Colonic mucosa (tissue), 4 donors: ENCODE data around the gene CLDN8. TPM values are rescaled to one million over a fixed set of nuclear protein-coding genes. Genes with fewer than 3 reads are reported as not detected.

Source experiments
- DNase-seq: peaks from one replicate; pipeline ENCODE4 v3.0.0-alpha.2; 2020
- H3K27ac ChIP-seq: fragments of 200-600 bp; one replicate; pipeline ENCODE4 v1.8.0; 2021
- H3K27me3 ChIP-seq: fragments of 200-600 bp; one replicate; pipeline ENCODE4 v1.8.0; 2021
- H3K36me3 ChIP-seq: fragments of 200-600 bp; one replicate; pipeline ENCODE4 v1.8.0; 2021
- H3K4me1 ChIP-seq: fragments of 200-600 bp; one replicate; pipeline ENCODE4 v1.8.0; 2021; ENCODE audit warnings: mild to moderate bottlenecking
- H3K4me3 ChIP-seq: fragments of 200-600 bp; one replicate; pipeline ENCODE4 v1.8.0; 2021
- H3K9ac ChIP-seq, 2 donors: one replicate each; pipeline ENCODE4 v1.7.0; 2013; ENCODE audit warnings: control low read depth in 2 of 2, low read depth in 2 of 2, low read length in 2 of 2
- H3K9me3 ChIP-seq: fragments of 200-600 bp; one replicate; pipeline ENCODE4 v1.8.0; 2021
- intact Hi-C: fragments of 100-400 bp; cut with DNase I; formaldehyde crosslinking; loops from one replicate; pipeline ENCODE4 v1.14.1; 2022
- total RNA-seq, 2 donors: library from RNA; stranded (reverse); fragmentation: NEBNext Ultra II Directional in 1 of 2; extraction: Animal tissue kit (Norgen Biotek cat#: 25700) in 1 of 2; gene quantifications; one replicate each; pipeline ENCODE4 v1.2.1, GENCODE V29; 2021
- TF ChIP-seq, protein P1 (sequence below): fragments of 200-600 bp; IDR thresholded peaks from one replicate; pipeline ENCODE4 v1.8.0; 2022; ENCODE audit warnings: antibody characterized with exemption, mild to moderate bottlenecking
- donor health status: healthy.
- donor health status: DM: no; HTN: no; CAD: no.
- donor health status: DM: no; HTN: no; CAD: no.

The CLDN8 gene
- total RNA-seq, 2 donors from 2014 or later = 21.3 to 32.6 TPM

DNA sequence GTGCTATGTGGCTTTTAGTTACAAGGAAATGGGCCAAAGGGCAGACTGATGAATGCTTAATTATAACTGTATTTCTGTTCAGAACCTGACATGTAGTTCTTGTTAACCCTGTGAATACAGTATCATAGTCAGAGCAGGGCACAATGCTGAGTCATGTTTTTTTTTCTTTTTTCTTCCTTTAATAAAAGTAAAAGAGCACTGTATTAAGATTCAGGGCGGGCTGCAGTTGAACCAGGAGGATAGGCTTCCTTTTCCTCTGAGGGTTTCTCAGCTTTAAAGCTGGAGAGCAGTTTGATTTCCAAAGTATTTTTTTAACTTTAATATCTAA, 8.7 kb downstream of the CLDN8 start:
- Histone ChIP-seq H3K27ac (no peak overlapping the region), H3K4me3 (no peak overlapping the region), H3K36me3 (no peaks in the 10 kb centered on the region), H3K4me1 (no peaks in the 10 kb centered on the region), H3K9me3 (no peaks in the 10 kb centered on the region), H3K27me3 (no peaks in the 10 kb centered on the region), H3K9ac (no peak overlapping the region)
- intact Hi-C loops = no loop called here
- DNase-seq = no peak
- TF ChIP-seq, protein P1, sequence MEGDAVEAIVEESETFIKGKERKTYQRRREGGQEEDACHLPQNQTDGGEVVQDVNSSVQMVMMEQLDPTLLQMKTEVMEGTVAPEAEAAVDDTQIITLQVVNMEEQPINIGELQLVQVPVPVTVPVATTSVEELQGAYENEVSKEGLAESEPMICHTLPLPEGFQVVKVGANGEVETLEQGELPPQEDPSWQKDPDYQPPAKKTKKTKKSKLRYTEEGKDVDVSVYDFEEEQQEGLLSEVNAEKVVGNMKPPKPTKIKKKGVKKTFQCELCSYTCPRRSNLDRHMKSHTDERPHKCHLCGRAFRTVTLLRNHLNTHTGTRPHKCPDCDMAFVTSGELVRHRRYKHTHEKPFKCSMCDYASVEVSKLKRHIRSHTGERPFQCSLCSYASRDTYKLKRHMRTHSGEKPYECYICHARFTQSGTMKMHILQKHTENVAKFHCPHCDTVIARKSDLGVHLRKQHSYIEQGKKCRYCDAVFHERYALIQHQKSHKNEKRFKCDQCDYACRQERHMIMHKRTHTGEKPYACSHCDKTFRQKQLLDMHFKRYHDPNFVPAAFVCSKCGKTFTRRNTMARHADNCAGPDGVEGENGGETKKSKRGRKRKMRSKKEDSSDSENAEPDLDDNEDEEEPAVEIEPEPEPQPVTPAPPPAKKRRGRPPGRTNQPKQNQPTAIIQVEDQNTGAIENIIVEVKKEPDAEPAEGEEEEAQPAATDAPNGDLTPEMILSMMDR = no peak

DNA sequence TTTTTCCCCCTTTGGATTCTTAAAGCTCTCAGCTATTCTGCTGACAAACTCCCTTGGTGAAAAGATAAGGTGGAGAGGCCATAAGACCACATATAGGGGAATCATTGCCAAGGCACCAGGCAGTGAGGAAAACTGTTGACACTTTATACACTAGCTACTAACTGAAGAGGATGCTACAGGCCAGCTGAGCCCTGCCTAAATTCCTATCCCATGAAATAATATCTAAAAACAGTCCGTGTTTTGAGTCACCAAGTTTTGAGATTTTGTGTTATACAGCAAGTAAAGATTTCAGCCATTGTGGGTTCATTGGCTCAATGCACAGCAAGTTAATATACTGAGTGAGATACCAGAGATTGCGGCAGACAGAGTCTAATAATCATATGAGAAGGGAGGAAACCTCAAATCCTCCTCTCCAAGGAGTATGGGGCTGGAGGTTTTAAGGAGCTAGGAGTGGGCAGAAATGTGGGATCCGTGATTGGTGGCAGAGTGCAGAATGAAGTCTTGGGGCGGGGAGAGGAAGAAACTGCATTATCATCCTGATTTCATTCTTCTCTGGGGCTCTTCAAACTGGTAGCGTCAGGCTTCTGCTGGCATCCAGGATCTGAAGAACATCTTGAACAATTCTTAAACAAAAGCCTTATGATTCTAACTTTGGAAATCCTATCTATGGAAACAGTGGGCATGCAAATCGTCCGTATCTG, 9.2 kb downstream of the CLDN8 start:
- intact Hi-C loops = no loop called here

DNA sequence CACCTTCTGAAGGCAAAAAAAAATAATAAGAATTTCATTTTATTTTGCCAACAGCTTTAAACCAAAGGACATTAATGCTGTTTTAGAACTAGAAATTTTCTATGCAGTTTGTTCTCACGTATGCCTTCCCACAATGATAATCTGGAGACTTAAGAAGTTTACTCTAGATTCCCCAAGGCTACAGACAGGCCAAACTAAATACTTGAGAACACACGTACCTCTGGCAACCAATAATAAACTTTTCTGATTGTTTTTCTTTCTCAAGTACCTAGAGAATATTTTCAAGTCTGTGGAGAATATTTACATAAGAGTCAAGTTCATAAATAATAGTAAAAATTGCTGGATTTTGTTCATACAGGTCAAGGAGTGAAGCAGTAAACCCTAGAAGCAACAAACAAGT, 15.9 kb downstream of the CLDN8 start:
- no peaks in the 10 kb centered on the region for H3K4me1 ChIP-seq
- H3K4me3 ChIP-seq = no peak overlapping the region
- H3K9me3 ChIP-seq = no peaks in the 10 kb centered on the region
- no peaks in the 10 kb centered on the region for H3K36me3 ChIP-seq
- TF ChIP-seq, protein P1 = no peak
- no peak for DNase-seq
- H3K27me3 ChIP-seq = no peaks in the 10 kb centered on the region
- intact Hi-C loops = loop anchor here (10.0 kb wide), 1 partner anchor 125 kb away; no protein-coding TSS in a partner anchor
- no peak overlapping the region for H3K27ac ChIP-seq
- H3K9ac ChIP-seq = no peak overlapping the region

More for the DNA sequence above, 9.2 kb downstream of the CLDN8 start:
- no peaks in the 10 kb centered on the region for H3K9me3 ChIP-seq
- H3K27me3 ChIP-seq = no peaks in the 10 kb centered on the region
- TF ChIP-seq, protein P1 = no peak
- no peak overlapping the region for H3K9ac ChIP-seq
- no peak for DNase-seq
- H3K4me3 ChIP-seq = no peak overlapping the region
- H3K4me1 ChIP-seq = no peaks in the 10 kb centered on the region
- H3K36me3 ChIP-seq = no peaks in the 10 kb centered on the region
- H3K27ac ChIP-seq = no peak overlapping the region

DNA sequence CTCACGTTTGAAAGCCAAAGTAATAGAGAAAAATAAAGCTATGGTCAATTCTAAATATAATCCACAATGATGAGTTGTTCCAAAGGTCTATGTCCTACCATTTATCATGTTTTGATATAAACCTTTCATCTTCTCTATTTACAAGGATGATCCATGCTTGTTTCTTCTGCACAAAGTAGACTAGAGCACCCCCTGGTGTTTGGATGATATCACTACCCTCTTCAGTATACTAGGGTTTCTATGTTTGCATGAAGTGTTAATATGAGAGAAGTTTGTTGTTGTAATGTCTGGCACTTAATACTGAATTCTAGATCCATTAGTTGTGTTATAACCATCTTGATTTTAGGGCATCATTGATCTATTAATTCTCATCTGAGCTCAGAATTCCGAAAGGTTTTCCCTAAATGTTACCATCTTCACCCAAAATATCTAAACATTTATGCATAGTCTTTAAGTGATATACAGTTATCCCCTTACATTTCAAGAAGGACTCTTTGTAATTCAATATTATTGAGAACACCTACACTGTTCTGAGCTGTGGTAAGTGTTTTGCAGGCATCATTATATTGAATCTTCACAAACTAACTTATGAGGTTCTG, 21.1 kb downstream of the CLDN8 start:
- H3K27ac ChIP-seq = no peak overlapping the region
- H3K4me1 ChIP-seq = no peaks in the 10 kb centered on the region
- intact Hi-C loops = loop anchor here (5.0 to 10.0 kb wide), 2 partner anchors 120 to 147 kb away; no protein-coding TSS in a partner anchor
- DNase-seq = peak; percentile 47
- TF ChIP-seq, protein P1 = peak; percentile 42
- H3K36me3 ChIP-seq = no peaks in the 10 kb centered on the region
- no peaks in the 10 kb centered on the region for H3K27me3 ChIP-seq
- H3K4me3 ChIP-seq = no peak overlapping the region
- H3K9ac ChIP-seq = no peak overlapping the region
- no peaks in the 10 kb centered on the region for H3K9me3 ChIP-seq

DNA sequence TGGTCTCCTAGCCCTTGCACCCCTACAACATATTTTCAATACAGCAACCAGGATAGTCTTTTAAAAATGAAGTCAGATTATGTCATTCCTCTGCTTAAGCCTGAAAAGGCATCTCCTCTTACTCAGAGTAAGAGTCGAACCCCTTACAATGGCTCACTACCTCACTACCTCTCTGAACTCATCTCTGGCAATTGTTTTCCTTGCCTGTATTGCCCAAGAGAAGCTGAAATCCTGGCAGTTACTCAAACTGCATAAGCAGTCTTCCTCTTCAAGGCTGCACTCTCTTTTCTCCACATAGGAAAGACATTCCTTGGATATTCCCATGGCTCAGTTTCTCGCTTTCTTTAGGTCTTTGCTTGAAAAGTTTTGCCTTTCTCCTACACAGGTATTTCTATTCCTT, 22.7 kb downstream of the CLDN8 start:
- Histone ChIP-seq H3K36me3 (no peaks in the 10 kb centered on the region), H3K9ac (no peak overlapping the region), H3K4me3 (no peak overlapping the region), H3K9me3 (no peaks in the 10 kb centered on the region), H3K27ac (no peak overlapping the region), H3K27me3 (no peaks in the 10 kb centered on the region), H3K4me1 (no peaks in the 10 kb centered on the region)
- TF ChIP-seq, protein P1 = no peak
- intact Hi-C loops = loop anchor here (5.0 to 10.0 kb wide), 2 partner anchors 118 to 146 kb away; no protein-coding TSS in a partner anchor
- no peak for DNase-seq
